Colonic mucosa (tissue), 4 donors: ENCODE data around the gene CRADD. TPM values are rescaled to one million over a fixed set of nuclear protein-coding genes. Genes with fewer than 3 reads are reported as not detected.
A peak's percentile ranks its signal among the peaks of the same experiment; 100 is the strongest.

Experiments used
- DNase-seq: peaks from one replicate; pipeline ENCODE4 v3.0.0-alpha.2; 2020
- H3K27ac ChIP-seq: fragments of 200-600 bp; one replicate; pipeline ENCODE4 v1.8.0; 2021
- H3K27me3 ChIP-seq: fragments of 200-600 bp; one replicate; pipeline ENCODE4 v1.8.0; 2021
- H3K36me3 ChIP-seq: fragments of 200-600 bp; one replicate; pipeline ENCODE4 v1.8.0; 2021
- H3K4me1 ChIP-seq: fragments of 200-600 bp; one replicate; pipeline ENCODE4 v1.8.0; 2021; ENCODE audit warnings: mild to moderate bottlenecking
- H3K4me3 ChIP-seq: fragments of 200-600 bp; one replicate; pipeline ENCODE4 v1.8.0; 2021
- H3K9ac ChIP-seq, 2 donors: one replicate each; pipeline ENCODE4 v1.7.0; 2013; ENCODE audit warnings: control low read depth in 2 of 2, low read depth in 2 of 2, low read length in 2 of 2
- H3K9me3 ChIP-seq: fragments of 200-600 bp; one replicate; pipeline ENCODE4 v1.8.0; 2021
- CTCF ChIP-seq: fragments of 200-600 bp; IDR thresholded peaks from one replicate; pipeline ENCODE4 v1.8.0; 2022; ENCODE audit warnings: antibody characterized with exemption, mild to moderate bottlenecking
- intact Hi-C: fragments of 100-400 bp; cut with DNase I; formaldehyde crosslinking; loops from one replicate; pipeline ENCODE4 v1.14.1; 2022
- total RNA-seq, 2 donors: library from RNA; stranded (reverse); fragmentation: NEBNext Ultra II Directional in 1 of 2; extraction: Animal tissue kit (Norgen Biotek cat#: 25700) in 1 of 2; gene quantifications; one replicate each; pipeline ENCODE4 v1.2.1, GENCODE V29; 2021
- donor health status: healthy.
- donor health status: DM: no; HTN: no; CAD: no.
- donor health status: DM: no; HTN: no; CAD: no.

CRADD gene
- total RNA-seq, 2 donors from 2014 or later: 18.2 to 23.9 TPM

GRCh38 chr12:93892423-93893268 is 215.5 kb downstream of the CRADD start:
- intact Hi-C loops: no loop called here
- no peak overlapping the region for H3K27ac ChIP-seq
- no peak for TF ChIP-seq CTCF

GRCh38 chr12:93894391-93895088 is 217.4 kb downstream of the CRADD start:
- no peak for TF ChIP-seq CTCF
- Histone ChIP-seq H3K36me3 (no peaks in the 10 kb centered on the region), H3K4me3 (no peak overlapping the region), H3K27ac (peak overlapping the region; percentile 39), H3K4me1 (no peaks in the 10 kb centered on the region), H3K27me3 (no peaks in the 10 kb centered on the region), H3K9me3 (no peaks in the 10 kb centered on the region), H3K9ac (no peak overlapping the region)
- intact Hi-C loops: no loop called here
- DNase-seq: peak; percentile 53

More at GRCh38 chr12:93892423-93893268, 215.5 kb downstream of the CRADD start:
- Histone ChIP-seq H3K9me3 (no peaks in the 10 kb centered on the region), H3K36me3 (no peaks in the 10 kb centered on the region), H3K9ac (no peak overlapping the region), H3K4me3 (no peak overlapping the region), H3K4me1 (no peaks in the 10 kb centered on the region), H3K27me3 (no peaks in the 10 kb centered on the region)
- no peak for DNase-seq

GRCh38 chr12:93895089-93895445 is 217.9 kb downstream of the CRADD start:
- Histone ChIP-seq H3K27me3 (no peaks in the 10 kb centered on the region), H3K36me3 (no peaks in the 10 kb centered on the region), H3K4me1 (no peaks in the 10 kb centered on the region), H3K9ac (no peak overlapping the region), H3K4me3 (no peak overlapping the region), H3K9me3 (no peaks in the 10 kb centered on the region), H3K27ac (no peak overlapping the region)
- no peak for DNase-seq
- intact Hi-C loops: no loop called here
- TF ChIP-seq CTCF: no peak

- no peak for DNase-seq
- Histone ChIP-seq H3K27me3 (no peaks in the 10 kb centered on the region), H3K9ac (no peak overlapping the region), H3K4me3 (no peak overlapping the region), H3K4me1 (no peaks in the 10 kb centered on the region), H3K9me3 (no peaks in the 10 kb centered on the region), H3K27ac (no peak overlapping the region), H3K36me3 (no peaks in the 10 kb centered on the region)
- no peak for TF ChIP-seq CTCF
- intact Hi-C loops: no loop called here
These were observed 219.3 kb downstream of the CRADD start for GRCh38 chr12:93896427-93896826.

GRCh38 chr12:93896952-93897351 is 219.8 kb downstream of the CRADD start:
- DNase-seq: no peak
- no peaks in the 10 kb centered on the region for H3K4me1 ChIP-seq
- no peaks in the 10 kb centered on the region for H3K9me3 ChIP-seq
- H3K36me3 ChIP-seq: no peaks in the 10 kb centered on the region
- TF ChIP-seq CTCF: no peak
- no peak overlapping the region for H3K27ac ChIP-seq
- no peak overlapping the region for H3K9ac ChIP-seq
- H3K4me3 ChIP-seq: no peak overlapping the region
- no peaks in the 10 kb centered on the region for H3K27me3 ChIP-seq
- intact Hi-C loops: no loop called here
